NCI-H1417 (cell line): ENCODE measurements around the gene PLEKHM2.
"Not testable (repeated sequence)": the region's sequence is repeated elsewhere in the genome, so short reads cannot be mapped to it uniquely, and the experiment has no call there.

Experiments used
- DNase-seq, 3 experiments: peaks; one replicate each; lab custom pipeline; 2025; lab: John Stamatoyannopoulos, UW

Gene PLEKHM2, protein sequence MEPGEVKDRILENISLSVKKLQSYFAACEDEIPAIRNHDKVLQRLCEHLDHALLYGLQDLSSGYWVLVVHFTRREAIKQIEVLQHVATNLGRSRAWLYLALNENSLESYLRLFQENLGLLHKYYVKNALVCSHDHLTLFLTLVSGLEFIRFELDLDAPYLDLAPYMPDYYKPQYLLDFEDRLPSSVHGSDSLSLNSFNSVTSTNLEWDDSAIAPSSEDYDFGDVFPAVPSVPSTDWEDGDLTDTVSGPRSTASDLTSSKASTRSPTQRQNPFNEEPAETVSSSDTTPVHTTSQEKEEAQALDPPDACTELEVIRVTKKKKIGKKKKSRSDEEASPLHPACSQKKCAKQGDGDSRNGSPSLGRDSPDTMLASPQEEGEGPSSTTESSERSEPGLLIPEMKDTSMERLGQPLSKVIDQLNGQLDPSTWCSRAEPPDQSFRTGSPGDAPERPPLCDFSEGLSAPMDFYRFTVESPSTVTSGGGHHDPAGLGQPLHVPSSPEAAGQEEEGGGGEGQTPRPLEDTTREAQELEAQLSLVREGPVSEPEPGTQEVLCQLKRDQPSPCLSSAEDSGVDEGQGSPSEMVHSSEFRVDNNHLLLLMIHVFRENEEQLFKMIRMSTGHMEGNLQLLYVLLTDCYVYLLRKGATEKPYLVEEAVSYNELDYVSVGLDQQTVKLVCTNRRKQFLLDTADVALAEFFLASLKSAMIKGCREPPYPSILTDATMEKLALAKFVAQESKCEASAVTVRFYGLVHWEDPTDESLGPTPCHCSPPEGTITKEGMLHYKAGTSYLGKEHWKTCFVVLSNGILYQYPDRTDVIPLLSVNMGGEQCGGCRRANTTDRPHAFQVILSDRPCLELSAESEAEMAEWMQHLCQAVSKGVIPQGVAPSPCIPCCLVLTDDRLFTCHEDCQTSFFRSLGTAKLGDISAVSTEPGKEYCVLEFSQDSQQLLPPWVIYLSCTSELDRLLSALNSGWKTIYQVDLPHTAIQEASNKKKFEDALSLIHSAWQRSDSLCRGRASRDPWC

DNA sequence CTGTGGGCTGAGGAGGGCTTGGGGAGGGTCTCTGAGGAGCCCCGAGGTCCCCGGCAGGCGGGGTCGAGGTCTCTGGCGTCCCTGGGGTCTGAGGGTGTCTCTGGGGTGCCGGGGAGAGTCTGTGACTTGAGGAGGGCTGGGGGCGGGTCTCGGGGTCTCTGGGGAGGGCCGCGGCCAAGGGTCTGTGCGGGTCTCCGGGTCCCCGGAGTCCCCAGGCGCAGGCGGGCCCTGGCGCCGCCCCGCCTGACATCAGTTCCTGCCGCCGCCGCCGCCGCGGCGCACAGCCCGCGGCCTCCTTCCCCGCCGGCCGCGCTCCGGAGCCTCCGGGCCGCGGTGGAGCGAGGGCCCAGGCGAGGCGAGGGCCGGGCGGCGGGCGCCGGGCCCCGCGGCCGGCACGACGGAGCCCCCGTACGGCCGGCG, at the start of gene PLEKHM2:
Gene PLEKHM2, plus strand, starts transcription at position 279 of the 420 bp plus-strand sequence. CDS start 239 bp downstream, outside the sequence.
- peak; percentile 19 to 54 (median 44) for DNase-seq

DNA sequence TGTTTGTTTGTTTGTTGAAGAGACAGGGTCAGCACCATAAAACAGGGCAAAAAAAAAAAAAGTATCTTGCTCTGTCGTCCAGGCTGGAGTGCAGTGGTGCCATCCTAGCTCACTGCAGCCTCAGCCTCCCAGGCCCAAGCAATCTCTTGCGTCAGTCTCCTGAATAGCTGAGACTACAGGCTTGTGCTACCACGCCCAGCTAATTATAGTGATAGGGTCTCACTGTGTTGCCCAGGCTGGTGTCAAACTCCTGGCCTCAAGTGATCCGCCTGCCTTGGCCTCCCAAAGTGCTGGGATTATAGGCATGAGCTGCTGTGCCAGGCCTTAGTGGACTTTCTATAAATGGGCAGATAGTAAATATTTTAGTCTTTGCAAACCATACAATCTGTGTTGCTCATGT, 47.7 kb upstream of the PLEKHM2 start:
- DNase-seq = no peak

DNA sequence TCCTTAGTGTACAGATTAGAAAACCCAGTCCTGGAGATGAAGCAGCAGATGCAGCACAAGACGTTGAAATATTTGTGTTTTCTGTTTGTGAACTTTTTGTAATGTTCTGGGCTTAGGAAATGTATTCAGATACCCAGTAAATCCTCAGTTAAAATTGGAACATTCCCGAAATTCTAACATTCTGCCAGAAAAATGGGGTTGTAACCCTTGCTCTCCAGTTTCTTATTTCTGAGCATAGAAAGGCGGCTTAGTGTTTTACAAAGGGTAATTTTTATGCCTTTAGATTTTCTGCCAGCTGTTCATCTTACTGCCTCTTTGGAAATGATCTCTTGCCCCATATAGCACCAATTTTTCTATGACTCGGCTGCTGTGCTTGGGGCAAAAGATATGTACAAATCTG, 46.3 kb upstream of the PLEKHM2 start:
- no peak for DNase-seq

DNA sequence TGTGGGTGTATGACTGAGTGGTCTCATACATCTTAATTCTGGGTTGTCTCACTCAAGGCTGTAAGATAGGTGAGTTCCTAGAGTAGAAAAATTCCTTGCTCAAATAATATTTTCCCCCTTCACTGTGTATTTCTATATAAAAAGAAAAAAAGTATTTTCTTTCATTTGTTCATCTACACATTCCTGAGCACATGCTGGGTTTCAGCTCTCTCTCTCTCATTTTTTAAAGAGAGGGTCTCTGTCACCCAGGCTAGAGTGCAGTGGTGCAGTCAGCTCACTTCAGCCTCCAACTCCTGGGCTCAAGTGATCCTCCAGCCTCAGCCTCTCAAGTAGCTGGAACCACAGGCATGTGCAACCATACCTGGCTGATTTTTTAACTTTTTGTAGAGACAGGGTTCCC, 44.9 kb upstream of the PLEKHM2 start:
- DNase-seq = no peak

DNA sequence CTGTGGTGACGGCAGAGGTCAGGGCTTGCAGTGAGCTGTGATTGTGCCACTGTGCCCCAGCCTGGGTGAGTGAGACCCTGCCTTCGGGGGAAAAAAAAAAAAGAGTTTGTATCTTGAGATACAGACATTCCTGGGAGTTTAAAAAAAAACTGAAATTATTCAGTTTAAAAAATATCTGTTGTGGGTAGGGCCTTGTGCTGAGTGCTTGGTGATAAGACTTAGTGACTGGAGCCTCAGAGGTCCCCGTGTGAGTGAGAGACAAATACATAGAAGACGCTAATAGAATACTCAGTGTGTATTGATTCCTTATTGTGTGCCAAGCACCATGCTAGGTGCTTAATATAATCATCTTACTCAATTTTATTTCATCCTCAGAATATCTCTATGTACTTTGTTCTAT, 44.2 kb upstream of the PLEKHM2 start:
- no peak for DNase-seq

DNA sequence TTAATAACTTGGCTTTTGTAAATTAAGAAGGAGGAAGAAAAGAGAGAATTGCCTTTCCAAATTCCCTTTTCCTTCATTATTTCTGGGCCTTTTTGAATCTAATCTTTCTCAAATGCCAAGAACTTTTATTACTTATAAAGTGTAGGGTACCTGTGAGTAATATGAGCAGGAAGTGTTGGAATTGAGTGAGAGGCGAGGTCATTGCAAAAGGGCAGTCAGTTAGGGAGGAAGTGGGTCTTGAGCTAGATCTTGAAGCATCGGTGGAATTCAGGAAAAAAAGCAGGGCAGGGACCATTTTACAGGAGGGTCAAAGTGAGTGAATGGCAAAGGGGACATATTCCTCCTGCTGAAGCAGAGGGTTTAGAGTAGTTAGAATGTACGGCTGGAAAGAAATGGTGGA, 43.5 kb upstream of the PLEKHM2 start:
- no peak for DNase-seq

DNA sequence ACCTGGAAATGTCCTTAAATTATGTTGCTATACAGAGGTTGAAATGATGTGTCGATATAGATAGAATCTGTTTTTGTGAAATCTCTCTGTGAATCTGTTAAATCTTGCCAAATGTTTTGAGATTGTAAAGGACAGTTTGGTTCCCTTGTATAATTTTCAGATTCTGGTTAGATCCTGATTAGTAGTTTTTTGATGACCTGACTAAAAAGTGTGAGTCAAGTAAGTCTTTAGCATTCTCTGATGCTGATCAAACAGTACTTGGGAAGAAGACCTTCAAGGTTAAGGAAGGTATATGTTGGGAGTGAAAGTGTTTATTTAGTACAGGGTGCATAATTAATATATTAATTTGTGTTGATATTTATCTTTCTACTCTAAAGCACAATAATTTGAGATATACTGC, 34.2 kb upstream of the PLEKHM2 start:
- DNase-seq = no peak

DNA sequence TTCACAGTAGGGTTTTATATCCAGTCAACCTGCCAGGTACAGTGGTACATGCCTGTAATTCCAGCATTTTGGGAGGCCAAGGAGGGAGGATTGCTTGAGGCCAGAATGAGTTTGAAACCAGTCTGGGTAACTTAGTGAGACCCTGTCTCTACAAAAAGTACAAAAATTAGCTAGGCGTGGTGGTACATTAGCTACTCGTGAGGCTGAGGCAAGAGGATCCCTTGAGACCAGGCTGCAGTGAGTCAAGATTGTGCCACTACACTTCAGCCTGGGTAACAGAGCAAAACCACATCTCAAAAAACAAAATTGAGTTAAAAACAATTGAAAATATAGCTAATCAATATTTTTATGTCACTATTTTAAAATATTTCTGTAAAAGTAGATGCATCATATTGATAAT, 33.7 kb upstream of the PLEKHM2 start:
- no peak for DNase-seq

DNA sequence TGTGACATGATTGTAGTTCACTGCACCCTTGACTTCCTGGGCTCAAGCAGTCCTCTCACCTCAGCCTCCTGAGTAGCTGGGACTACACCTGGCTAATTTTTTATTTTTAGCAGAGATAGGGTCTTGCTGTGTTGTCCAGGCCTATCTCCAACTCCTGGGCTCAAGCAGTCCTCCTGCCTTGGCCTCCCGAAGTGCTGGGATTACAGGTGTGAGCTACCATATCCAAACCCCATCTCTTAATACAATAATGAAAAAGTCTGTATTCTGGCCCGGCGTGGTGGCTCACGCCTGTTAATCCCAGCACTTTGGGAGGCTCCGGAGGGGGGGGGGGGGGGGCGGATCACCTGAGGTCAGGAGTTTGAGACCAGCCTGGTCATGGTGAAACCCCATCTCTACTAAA, 32.0 kb upstream of the PLEKHM2 start:
- not testable (repeated sequence) for DNase-seq

DNA sequence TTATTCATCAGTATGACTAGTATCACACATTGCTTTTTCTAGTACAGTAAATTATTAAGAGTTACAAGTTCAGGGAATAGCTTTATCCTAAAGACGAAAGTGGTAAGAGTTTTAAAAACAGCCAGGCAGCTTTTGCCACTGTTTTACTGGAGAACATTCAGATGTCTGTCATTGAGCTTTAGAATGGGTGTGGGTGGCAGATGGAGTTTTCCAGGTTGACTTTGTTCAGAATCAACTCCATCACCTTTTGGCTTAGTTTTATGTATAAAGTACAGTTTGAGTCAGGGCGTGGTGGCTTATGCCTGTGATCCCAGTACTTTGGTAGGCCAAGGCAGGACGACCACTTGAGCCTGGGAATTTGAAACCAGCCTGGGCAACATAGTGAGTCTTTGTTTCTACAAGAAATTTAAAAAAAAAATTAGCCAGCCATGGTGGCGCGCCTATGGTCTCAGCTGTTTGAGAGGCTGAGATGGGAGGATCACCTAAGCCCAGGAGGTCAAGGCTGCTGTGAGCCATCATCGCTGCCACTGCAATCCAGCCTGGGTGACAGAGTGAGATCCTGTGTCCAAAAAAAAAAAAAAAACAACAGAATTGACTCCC, 29.9 kb upstream of the PLEKHM2 start:
- no peak for DNase-seq

DNA sequence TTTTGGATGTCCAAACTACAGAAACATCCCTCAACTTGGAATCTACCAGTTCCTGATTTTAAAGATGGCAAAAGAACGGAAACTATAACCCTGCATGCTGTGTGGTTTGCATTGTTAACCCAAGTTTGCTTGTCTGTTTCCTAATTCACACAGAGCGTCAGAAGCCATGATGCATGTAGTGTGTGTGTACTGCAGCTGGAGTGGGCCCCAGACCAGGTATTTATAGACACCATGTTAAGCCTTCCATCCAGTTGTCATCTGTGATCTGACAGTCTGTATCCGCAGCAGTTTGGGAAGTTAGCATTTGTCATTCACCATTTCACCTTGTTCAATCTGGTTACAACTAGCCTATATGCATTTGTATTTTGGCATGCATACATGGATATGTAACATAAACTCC, 27.7 kb upstream of the PLEKHM2 start:
- no peak for DNase-seq

DNA sequence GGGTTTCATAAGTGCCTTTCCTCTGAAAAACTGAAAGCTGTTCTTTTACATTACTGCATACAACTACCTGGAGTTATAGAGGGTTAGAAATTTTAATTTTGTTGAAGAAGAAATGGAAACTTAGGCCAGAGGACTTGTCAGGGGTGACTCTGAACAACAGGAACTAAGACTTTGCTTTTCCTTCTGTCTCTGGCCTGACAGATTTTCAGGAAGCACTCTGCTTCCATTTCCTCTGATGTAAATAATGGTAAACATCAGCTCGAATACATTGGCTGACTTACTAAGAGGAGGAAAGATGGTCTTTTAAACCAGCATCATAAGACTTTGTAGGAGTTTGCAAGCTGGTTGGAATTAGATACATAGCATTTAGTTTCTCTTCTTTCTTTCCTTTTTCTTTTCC, 27.1 kb upstream of the PLEKHM2 start:
- DNase-seq = no peak

DNA sequence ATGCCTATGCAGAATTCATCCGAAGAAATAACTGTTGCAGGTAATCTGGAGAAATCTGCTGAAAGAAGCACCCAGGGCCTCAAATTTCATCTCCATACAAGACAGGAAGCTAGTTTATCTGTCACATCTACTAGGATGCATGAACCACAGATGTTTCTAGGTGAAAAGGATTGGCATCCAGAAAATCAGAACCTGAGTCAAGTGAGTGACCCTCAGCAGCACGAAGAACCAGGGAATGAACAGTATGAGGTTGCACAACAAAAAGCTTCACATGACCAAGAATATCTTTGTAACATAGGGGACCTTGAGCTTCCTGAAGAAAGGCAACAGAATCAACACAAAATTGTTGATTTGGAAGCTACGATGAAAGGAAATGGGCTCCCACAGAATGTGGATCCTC, 24.0 kb upstream of the PLEKHM2 start:
- DNase-seq = no peak

DNA sequence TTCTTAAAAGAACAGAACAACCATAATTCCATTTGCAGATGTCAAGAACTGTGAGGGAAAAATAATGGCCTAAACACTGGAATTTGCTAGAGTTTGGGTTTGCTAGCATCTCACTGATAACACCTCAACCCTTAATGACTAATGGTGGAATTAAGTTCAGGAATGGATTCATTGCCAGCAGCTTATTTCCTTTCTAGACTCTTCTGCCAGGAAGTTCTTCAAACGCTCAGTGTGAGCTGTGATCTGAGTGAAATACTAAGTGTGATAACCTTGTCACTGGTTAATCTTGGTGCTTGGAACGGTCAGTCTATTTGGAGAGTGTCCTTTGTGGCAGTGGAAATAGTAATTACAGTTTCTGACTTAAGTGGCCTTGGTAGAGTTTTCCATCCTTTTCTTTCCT, 21.6 kb upstream of the PLEKHM2 start:
- DNase-seq = no peak

DNA sequence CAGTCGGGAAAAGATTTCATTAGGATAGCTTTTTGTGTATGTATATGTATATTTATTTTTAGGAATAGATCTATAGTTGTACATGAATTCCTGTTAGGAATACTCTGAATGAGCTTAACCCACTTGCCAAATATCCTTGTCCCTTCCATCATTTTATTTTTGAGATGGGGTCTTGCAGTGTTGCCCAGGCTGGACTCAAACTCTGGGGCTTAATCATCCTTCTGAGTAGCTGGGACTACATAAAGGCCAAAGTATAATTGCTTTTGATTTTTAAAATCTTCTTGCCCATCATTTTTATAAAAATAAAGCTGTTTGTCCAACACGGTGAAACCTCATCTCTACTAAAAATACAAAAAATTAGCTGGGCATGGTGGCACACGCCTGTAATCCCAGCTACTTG, 20.2 kb upstream of the PLEKHM2 start:
- DNase-seq = no peak

DNA sequence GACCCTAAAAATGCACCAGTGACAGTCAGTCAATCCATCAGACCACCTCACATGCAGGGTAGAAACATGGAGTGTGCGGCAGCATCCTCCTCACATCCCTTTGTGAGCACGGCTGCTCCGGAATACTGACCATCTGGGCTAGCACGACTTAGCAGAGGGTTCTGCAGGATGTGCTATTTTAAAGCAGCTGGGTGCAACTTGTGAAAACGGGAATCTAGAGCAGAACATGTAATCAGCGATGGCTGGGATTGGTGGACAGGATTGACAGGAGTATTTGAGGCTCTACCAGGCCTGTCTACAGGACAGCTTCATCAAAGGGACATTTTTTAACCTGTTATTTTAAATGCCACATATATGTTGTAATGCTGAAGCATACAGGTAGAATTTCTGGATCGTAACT, 16.8 kb upstream of the PLEKHM2 start:
- DNase-seq = no peak

DNA sequence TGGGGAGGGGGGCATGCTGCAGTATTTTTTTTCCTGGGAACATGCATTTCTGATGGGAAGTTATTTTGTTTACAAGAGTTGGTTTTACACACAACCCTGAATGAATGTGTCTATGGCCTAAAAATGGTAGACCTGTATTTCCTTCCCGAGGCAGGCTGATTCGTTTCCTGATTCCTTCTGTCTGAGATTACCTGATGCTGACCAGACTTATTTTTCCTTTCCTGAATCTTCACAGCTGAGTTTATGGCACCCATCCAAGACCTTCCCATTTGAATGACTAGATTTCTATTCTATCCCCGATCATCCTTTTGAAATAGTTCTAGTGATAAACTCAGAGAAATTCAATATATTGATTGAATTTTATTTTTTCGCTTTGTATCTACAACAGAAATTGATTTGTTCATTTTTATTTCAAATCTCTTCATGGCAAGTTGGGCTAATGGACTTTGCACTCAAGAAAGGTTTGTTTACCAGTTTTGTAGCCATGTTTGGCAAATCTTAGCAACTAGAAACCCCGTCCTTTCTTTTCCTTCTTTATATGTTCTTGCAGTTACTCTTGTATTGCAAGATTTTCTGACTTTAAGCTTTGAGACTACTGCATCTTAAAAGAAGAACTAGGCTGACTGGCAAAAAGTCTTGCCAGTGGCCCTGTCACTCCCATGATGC, 15.9 kb upstream of the PLEKHM2 start:
- DNase-seq = no peak

DNA sequence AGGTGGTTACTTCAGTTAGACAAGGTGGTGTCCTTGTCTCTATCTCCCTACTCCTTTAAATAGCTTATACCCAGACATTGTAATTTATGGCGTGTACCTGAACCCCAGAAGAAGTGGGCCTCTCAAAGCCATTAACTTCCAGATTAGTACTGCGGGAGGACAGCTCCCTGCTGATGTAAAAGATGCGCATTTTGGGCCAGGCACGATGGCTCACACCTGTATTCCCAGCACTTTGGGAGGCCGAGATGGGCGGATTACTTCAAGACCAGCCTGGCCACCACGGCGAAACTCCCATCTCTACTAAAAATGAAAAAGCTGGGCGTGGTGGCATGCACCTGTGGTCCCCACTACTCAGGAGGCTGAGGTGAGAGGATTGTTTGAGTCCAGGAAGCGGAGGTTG, 15.0 kb upstream of the PLEKHM2 start:
- DNase-seq = no peak

DNA sequence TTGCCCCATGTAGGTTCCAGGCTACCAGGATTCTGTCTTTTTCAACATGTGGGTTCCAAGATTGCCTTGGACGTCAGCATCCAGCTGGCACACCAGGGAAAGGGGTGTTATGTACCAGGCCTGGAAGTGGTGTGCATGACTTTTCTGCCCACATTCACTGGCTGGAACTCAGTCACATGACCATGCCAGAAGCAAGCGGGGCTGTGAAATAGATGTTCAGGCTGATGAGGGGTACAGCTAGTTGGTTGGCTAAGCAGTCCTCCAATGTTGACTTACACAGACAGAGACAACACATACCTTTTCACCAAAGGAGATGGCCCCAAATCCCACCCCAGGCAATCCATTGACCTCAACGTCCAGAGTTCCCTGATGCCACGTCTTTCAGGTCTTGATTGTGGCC, 14.3 kb upstream of the PLEKHM2 start:
- DNase-seq = no peak

DNA sequence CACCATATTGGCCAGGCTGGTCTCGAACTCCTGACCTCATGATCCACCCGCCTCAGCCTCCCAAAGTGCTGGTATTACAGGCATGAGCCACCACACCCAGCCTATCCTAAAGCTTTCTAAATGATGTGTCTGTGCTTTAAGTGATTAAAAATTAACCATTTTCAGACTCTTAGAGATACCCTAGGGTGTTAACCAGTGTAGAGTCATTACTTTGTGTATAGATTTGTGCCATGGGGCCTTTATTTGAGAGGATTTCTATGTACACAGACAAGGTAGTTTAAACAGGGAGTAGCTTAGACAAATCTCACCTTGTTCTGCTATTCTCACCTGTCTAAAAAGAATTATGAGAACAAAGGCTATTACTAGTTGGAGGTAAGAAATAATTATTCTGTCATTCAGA, 12.7 kb upstream of the PLEKHM2 start:
- DNase-seq = peak in 2 of 3 experiments; percentile 13 to 71

DNA sequence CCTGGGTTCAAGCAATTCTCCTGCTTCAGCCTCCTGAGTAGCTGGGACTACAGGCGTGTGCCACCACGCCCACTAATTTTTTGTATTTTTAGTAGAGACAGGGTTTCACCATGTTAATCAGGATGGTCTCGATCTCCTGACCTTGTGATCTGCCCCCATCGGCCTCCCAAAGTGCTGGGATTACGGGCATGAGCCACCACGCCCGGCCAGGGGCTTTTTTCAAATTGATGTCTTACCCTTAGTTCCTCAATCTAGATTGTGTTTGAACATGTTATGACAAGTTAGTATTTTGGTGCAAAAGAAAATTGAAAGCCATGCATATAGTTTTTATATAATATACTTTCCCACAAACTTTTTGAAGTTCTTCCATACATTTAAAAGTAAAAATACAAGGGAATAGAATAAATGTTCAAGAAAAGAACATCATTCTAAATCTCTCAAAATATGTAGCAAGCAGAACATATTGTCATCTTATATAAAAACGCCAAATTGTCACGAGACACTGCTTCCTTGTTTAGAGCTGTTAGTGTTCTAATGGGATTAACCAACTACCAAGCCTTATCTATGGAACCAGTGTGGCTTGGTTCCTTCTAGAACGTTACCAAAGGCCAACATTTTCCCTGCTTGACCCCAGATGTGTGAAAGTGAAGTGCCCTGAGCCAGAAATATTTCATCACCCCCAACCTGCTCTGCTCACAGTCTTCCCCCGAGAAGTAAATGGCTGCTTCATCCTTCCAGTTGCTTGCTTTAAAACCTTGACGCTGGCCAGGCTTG, 9.5 kb upstream of the PLEKHM2 start:
- no peak for DNase-seq
